ENCODE results near the gene CA10. TPM values are rescaled to one million over a fixed set of nuclear protein-coding genes. Genes with fewer than 3 reads are reported as not detected.
A peak's percentile ranks its signal among the peaks of the same experiment; 100 is the strongest.

Gene CA10
- total RNA-seq, 1 donor: not detected

DNA sequence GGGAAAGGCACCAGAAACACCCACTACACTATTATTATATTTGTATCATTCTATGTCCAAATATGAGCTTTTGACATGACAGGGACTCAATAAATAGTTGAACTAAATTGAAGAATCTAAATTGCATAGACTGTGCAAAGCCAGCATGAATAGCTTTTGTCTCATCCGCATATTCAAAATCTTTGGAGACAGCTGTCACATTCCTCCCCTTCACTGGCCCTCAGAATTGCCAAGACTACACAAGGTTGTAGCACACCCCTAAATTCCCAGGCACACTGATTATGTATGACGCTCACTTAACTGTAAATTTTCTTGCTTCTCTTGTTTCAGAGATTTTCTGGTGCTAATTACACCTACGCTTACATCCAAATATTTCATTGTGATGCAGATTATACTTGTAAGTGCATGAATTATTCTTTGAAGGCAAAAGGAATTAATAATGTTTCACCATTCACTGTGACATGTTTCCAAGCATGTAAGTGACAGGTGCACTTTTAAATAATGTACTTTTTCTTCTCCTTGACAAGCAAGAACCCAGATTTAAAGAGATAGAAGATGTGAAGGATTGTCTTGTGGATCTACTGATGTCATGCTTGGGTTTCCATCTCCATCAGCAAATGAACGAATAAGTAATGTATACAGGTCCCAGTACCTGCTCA, 47.5 kb downstream of the CA10 start:
- no peak for DNase-seq (ENCODE audit: low read depth)
- no peak overlapping the region for H3K4me3 ChIP-seq (ENCODE audit: low read depth, low read length)
- TF ChIP-seq, protein P1, sequence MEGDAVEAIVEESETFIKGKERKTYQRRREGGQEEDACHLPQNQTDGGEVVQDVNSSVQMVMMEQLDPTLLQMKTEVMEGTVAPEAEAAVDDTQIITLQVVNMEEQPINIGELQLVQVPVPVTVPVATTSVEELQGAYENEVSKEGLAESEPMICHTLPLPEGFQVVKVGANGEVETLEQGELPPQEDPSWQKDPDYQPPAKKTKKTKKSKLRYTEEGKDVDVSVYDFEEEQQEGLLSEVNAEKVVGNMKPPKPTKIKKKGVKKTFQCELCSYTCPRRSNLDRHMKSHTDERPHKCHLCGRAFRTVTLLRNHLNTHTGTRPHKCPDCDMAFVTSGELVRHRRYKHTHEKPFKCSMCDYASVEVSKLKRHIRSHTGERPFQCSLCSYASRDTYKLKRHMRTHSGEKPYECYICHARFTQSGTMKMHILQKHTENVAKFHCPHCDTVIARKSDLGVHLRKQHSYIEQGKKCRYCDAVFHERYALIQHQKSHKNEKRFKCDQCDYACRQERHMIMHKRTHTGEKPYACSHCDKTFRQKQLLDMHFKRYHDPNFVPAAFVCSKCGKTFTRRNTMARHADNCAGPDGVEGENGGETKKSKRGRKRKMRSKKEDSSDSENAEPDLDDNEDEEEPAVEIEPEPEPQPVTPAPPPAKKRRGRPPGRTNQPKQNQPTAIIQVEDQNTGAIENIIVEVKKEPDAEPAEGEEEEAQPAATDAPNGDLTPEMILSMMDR (IDR thresholded peaks at IDR 0.05; ENCODE audit: insufficient read depth, low read depth, low read length): no peak

DNA sequence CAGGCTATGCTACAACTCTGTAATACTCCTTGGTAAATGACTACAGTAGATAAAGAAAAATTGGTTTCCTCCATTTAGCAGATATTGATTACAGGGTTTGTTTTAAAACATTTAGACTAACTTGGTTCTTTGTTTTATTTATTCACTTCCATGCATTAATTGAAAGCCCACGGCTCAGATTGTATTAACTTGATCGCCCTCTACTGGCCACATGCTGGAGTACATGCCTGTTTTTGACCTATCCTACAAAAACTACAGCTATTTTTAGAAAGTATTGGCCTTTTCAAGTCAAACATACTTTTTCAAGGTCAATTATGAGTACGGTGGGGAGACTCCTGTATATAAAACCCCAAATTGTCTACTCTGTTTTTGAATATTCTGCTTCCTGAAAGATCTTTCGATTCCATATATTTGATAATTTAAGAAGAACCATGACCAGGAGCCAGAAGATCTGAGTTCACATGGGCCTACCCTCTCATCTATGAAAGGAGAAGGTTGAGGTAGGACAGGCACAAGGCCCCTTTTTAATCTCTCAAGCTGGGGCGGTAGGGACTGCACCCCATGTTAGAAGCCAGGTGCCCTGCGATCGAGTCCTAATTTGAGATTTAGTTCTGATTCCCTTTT, 51.8 kb downstream of the CA10 start:
- peak; percentile 11 for DNase-seq (ENCODE audit: low read depth)
- TF ChIP-seq, protein P1 (IDR thresholded peaks at IDR 0.05; ENCODE audit: insufficient read depth, low read depth, low read length): peak; percentile 56
- H3K4me3 ChIP-seq (ENCODE audit: low read depth, low read length): no peak overlapping the region

DNA sequence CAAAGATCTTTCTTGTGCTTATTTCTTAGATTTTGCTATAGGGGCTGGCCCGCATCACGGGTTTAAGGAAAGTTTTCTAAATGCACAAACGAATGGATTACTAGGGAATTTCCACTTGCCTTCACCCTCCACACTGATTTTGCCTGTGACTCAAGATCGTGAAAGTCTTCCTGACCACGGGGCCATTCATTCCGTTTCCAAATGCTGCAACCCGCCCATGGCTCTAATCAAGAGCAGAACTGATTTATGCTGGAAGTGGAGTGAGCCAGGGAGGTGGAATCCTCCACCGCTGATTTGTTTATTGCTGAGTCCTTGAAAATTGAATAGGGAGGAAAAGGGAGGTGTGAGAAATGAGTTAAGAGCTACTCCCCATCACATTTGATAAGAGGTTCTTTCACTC, 52.4 kb downstream of the CA10 start:
- no peak for DNase-seq (ENCODE audit: low read depth)
- no peak overlapping the region for H3K4me3 ChIP-seq (ENCODE audit: low read depth, low read length)
- TF ChIP-seq, protein P1 (IDR thresholded peaks at IDR 0.05; ENCODE audit: insufficient read depth, low read depth, low read length): no peak

DNA sequence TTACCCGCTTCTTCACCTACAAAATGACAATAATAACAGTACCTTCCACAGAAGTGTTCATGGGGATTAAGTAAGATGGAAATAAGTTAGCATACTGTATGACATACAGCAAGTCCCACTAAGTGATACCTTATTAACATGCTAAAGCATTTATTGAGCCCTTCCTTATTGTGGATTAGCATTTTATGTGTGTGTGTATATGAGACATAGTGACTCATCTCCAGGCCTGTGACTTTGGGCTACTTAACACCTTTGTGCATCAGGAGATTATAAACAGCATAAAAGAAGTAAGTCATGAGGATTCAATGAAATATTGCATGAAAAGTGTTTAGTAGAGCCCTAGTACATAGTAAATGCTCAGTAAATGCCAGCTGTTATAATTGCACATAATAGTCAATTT, 52.9 kb downstream of the CA10 start:
- H3K4me3 ChIP-seq (ENCODE audit: low read depth, low read length): no peak overlapping the region
- TF ChIP-seq, protein P1 (IDR thresholded peaks at IDR 0.05; ENCODE audit: insufficient read depth, low read depth, low read length): no peak
- DNase-seq (ENCODE audit: low read depth): no peak

DNA sequence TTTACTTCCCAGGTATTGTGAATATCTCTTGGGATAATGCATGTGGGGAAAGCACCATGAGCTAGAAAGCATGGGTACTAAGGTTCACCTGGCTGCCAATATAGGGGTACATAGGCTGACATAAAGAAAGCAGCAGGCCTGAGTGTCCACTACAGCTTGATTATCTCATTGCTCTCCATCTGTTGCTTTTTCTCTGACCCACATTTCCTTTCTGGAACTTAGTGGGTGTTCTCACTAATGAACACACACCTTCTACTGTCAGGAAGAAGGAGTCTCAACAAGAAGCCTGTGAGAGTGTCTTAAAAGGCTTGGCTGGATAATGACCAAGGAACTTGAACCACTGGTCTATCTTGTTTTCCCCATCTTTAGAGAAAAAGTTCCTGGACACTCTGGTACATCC, 62.5 kb downstream of the CA10 start:
- no peak for DNase-seq (ENCODE audit: low read depth)
- H3K4me3 ChIP-seq (ENCODE audit: low read depth, low read length): no peak overlapping the region
- TF ChIP-seq, protein P1 (IDR thresholded peaks at IDR 0.05; ENCODE audit: insufficient read depth, low read depth, low read length): no peak

- no peak overlapping the region for H3K4me3 ChIP-seq (ENCODE audit: low read depth, low read length)
- no peak for DNase-seq (ENCODE audit: low read depth)
- TF ChIP-seq, protein P1 (IDR thresholded peaks at IDR 0.05; ENCODE audit: insufficient read depth, low read depth, low read length): no peak
Observed at GRCh38 chr17:52084176-52084575, 74.3 kb downstream of the CA10 start.
